T-helper 22 cell (primary cell): Measurements from ENCODE around the gene MED26.

Experiments used
- DNase-seq: peaks from one replicate; pipeline ENCODE4 v3.0.0-alpha.2; 2020; ENCODE audit warnings: low read depth

MED26 gene

GRCh38 chr19:16540948-16541347 is 87.1 kb downstream of the MED26 start:
- DNase-seq = no peak

- DNase-seq = no peak
These were observed 90.9 kb downstream of the MED26 start for GRCh38 chr19:16537111-16537510.

GRCh38 chr19:16536130-16536529 is 91.9 kb downstream of the MED26 start:
- no peak for DNase-seq

- no peak for DNase-seq
These were observed 92.6 kb downstream of the MED26 start for GRCh38 chr19:16535381-16535780.

GRCh38 chr19:16532440-16533234 is 95.4 kb downstream of the MED26 start:
- no peak for DNase-seq

DNA sequence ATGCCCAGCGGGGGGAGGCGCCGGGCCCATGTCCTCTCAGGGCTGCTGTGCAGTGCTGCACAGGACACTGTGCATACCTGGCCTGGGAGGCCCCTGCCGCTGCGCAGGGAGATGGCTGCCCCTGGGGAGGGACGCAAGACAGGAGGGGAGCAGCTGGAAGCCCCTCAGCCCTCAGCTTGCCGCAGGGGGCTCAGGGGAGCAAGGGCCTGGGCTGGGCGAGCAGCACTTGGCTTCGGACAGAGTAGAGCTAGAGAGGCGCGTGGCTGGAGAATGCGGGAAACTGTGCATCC is 96.7 kb downstream of the MED26 start:
- no peak for DNase-seq

DNA sequence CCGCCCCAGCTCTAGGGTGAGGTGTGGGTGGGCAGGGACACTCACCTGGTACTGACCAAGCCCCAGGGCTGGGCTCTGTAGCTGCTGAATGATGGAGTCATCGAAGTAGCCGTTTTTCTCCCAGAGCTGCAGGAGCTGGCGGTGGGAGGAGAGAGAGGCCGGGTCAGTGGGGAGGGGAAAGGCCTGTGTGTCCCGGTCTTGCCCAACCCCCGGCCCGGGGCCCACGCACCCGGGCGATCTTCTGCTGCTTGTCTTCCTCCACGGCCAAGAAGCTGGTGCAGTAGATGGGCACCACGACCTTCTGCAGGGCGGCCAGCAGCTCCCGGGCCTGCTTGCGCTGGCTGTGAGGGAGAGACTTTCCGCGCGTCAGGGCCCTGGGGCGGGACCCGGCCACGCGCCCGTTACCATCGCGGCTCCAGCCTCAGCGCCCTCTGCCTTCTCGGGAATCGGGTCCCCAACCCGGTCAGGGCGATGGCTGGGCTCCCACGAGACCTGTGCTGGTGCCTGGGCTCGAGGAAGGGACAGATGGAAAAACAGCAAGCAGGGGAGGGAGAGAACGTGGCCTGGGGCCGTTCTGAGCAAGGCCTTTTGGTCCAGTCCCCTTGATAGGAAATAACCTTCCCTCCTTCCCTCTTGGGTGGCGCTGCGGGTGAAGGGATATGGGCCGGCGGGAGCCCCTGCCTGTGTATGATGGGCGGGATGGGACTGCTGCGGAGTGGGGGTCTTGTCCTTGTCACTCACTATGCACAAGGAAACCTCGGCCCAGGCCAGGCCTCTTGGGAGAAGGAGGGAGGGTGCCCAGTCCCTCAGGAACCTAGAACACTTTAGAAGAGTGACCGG is 97.2 kb downstream of the MED26 start:
- no peak for DNase-seq

DNA sequence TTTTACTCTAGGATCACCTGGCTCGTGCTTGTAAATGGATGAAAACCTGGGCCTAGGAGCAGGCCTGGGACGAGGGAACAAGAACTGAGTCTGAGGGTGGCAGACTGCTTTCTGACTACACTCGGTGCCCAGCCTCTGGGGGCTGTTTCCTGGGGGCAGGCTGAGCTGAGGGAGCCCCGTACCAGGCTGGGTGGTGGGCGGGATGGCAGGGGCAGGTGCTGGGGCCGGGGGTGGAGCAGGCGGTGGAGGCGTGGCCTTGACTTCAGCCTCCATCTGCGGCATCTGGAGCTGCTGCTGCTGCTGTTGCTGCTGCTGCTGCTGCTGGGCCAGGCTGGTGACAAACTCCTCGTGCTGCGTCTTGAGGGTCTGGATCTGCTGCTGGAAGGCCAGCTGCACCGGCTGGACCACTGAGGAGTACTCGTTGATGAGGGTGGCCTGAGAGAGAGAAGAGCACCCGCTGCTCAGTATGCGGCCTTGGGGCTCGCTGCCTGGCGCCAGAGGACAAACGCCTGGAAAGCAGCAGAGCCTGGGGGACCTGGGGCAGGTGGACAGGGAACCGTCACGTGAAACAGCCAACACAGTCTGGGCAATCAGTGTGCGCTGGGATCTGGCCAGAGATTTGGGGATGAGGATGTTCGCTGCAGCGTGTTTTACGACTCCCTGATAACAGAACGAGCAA is 98.4 kb downstream of the MED26 start:
- no peak for DNase-seq

GRCh38 chr19:16527971-16528521 is 100.0 kb downstream of the MED26 start:
- no peak for DNase-seq

DNA sequence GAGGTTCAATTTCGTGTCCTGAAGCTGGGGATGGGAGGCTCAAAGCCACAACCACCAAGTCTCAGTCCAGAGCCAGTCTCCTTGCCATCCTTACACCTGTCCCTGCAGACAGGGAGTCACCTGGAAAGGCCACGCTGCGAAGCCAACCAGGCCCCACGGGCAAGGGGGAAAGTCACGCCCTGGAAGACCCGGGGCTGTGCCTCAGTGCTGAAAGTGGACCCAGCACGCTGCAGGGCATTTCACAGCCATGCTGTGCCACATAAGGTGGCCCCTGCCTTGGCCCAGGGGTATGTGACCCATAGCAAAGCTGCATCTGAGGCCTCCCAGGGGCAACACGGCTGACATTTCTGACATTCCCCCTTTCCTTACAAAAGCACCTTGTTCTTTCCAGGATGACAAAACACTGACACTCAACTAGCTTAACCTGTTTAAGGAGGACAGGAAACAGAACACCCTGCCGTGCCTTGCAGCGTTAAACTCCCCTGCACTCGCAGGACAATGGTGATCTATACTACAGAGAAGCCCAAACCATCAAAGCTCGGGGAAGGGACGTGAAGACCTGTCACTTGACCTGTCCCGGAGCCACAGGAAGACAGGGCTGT is 100.6 kb downstream of the MED26 start:
- no peak for DNase-seq

GRCh38 chr19:16525751-16526481 is 102.1 kb downstream of the MED26 start:
- no peak for DNase-seq

- DNase-seq = no peak
These were observed 102.8 kb downstream of the MED26 start for GRCh38 chr19:16524991-16525734.
